Smooth muscle cell (in vitro differentiated cells): ENCODE data around the gene EIPR1. TPM values are rescaled to one million over a fixed set of nuclear protein-coding genes. Genes with fewer than 3 reads are reported as not detected.

Experiments
- DNase-seq: peaks from one replicate; lab custom pipeline; 2025; ENCODE audit not compliant: unreplicated experiment; lab: John Stamatoyannopoulos, UW
- H2AFZ ChIP-seq: fragments of 200-600 bp; sonication (generic); 2 replicates; pipeline ENCODE4 v1.6.0; 2016; ENCODE audit warnings: antibody characterized with exemption, low read depth, mild to moderate bottlenecking
- H3F3A ChIP-seq: fragments of 200-600 bp; sonication (generic); 2 replicates; pipeline ENCODE4 v1.6.0; 2017; ENCODE audit warnings: antibody characterized with exemption, low read depth
- H3K27ac ChIP-seq: fragments of 200-600 bp; sonication (generic); 2 replicates; pipeline ENCODE4 v1.5.1; 2016; ENCODE audit warnings: low read depth, mild to moderate bottlenecking
- H3K27me3 ChIP-seq: fragments of 200-600 bp; sonication (generic); 2 replicates; pipeline ENCODE4 v1.6.1; 2016; ENCODE audit warnings: low read depth, mild to moderate bottlenecking
- H3K36me3 ChIP-seq: fragments of 200-600 bp; sonication (generic); 2 replicates; pipeline ENCODE4 v1.5.1; 2016; ENCODE audit warnings: low read depth
- H3K4me1 ChIP-seq: fragments of 200-600 bp; sonication (generic); 2 replicates; pipeline ENCODE4 v1.5.1; 2016; ENCODE audit warnings: low read depth
- H3K4me2 ChIP-seq: fragments of 200-600 bp; sonication (generic); 2 replicates; pipeline ENCODE4 v1.6.0; 2016; ENCODE audit warnings: mild to moderate bottlenecking
- H3K4me3 ChIP-seq: fragments of 200-600 bp; sonication (generic); 2 replicates; pipeline ENCODE4 v1.5.1; 2016; ENCODE audit warnings: mild to moderate bottlenecking
- H3K79me2 ChIP-seq: fragments of 200-600 bp; sonication (generic); 2 replicates; pipeline ENCODE4 v1.6.0; 2016; ENCODE audit warnings: low read depth, mild to moderate bottlenecking
- H3K9ac ChIP-seq: fragments of 200-600 bp; sonication (generic); 2 replicates; pipeline ENCODE4 v1.6.0; 2016; ENCODE audit warnings: low read depth
- H3K9me3 ChIP-seq: fragments of 200-600 bp; sonication (generic); replicated peaks from 2 replicates; pipeline ENCODE4 v1.5.1; 2016; ENCODE audit warnings: low read depth
- H4K20me1 ChIP-seq: fragments of 200-600 bp; sonication (generic); 2 replicates; pipeline ENCODE4 v1.6.0; 2016; ENCODE audit warnings: low read depth
- WGBS: methylation state at CpG from one replicate; pipeline ENCODE4 v1.1.7; 2016; ENCODE audit warnings: low lambda C conversion rate; 5-methylcytosine and 5-hydroxymethylcytosine counted together
- polyA plus RNA-seq: library from polyadenylated mRNA; unstranded; fragments of >200 nt; fragmentation: Nextera tagmentation; extraction: Ambion mirVana; gene quantifications from 2 replicates; pipeline ENCODE4 v1.2.1, GENCODE V29; 2016
- total RNA-seq: library from RNA; depleted of rRNA; stranded (reverse); fragments of >200 nt; gene quantifications from 2 replicates; pipeline ENCODE4 v1.2.3, GENCODE V29; 2014
- TF ChIP-seq, protein P1 (sequence below): fragments of 200-600 bp; sonication (generic); IDR thresholded peaks from 2 replicates; pipeline ENCODE4 v1.5.1; 2017; ENCODE audit warnings: borderline replicate concordance, mild to moderate bottlenecking, antibody characterized with exemption; ENCODE audit not compliant: insufficient read depth, poor library complexity, severe bottlenecking

The EIPR1 gene
- total and polyA plus RNA-seq, 2 experiments from 2014 or later: 18.5 to 23.1 TPM

DNA sequence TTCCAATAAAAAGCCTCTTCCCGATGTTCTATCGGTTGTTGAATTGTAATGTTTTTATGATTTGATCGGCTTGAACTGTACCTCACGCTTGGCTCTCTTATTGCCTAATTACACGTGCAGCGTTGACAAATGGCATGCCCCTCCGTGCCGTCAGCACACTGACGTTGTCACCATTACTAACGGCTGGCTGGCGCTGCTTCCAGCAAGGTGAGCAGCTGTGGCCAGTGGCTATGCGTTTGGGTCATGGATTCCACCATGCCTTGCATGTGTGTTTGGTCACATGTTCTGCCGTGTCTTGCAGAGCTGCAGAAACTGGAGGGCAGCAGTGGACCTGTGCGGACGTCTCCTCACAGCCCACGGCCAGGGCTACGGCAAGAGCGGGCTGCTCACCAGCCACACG is 44.0 kb upstream of the EIPR1 start:
- no peak overlapping the region for H3K4me3 ChIP-seq
- H3K4me1 ChIP-seq: no peaks in the 10 kb centered on the region
- H3K9ac ChIP-seq: no peak overlapping the region
- no peaks in the 10 kb centered on the region for H3K79me2 ChIP-seq
- no peaks in the 10 kb centered on the region for H3F3A ChIP-seq
- H3K36me3 ChIP-seq: no peaks in the 10 kb centered on the region
- H2AFZ ChIP-seq: no peak overlapping the region
- H3K27ac ChIP-seq: no peak overlapping the region
- peaks cover 37% of the 10 kb centered on the region for H4K20me1 ChIP-seq
- TF ChIP-seq, protein P1, sequence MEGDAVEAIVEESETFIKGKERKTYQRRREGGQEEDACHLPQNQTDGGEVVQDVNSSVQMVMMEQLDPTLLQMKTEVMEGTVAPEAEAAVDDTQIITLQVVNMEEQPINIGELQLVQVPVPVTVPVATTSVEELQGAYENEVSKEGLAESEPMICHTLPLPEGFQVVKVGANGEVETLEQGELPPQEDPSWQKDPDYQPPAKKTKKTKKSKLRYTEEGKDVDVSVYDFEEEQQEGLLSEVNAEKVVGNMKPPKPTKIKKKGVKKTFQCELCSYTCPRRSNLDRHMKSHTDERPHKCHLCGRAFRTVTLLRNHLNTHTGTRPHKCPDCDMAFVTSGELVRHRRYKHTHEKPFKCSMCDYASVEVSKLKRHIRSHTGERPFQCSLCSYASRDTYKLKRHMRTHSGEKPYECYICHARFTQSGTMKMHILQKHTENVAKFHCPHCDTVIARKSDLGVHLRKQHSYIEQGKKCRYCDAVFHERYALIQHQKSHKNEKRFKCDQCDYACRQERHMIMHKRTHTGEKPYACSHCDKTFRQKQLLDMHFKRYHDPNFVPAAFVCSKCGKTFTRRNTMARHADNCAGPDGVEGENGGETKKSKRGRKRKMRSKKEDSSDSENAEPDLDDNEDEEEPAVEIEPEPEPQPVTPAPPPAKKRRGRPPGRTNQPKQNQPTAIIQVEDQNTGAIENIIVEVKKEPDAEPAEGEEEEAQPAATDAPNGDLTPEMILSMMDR: no peak
- no peak for DNase-seq
- H3K4me2 ChIP-seq: no peak overlapping the region
- H3K27me3 ChIP-seq: no peaks in the 10 kb centered on the region
- no peaks in the 10 kb centered on the region for H3K9me3 ChIP-seq
- 96% methylated on average over 19 of the region's 19 CpGs for WGBS

DNA sequence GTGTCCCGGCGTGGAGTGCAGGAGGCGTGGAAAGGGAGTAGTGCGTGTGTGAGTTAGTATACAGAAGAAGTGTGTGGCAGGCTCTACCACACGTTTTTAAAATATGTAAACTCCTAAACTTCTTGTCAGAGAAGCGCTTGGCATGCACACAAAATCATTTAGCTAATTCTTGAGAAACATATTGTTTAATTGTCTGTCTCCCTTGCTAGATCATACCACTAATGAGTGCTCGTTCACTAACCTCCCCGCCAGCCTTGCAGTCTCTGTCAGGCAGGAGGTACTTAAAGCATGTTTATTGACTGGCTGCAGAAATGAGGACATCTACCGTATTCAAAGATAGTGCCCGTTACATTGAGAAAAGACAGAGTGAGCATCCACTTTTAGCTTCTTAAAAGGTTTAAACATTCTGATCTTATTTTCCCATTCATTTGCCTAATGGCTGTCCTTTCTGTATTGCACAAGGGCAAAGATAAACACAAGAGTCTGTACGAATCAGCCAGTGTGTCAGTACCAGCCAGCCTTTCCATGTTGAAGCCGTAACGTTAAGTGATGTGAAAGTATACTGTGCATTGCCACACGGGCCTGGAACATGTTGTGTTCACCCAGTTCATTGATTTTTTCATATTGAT is 43.3 kb upstream of the EIPR1 start:
- H3K27me3 ChIP-seq: no peaks in the 10 kb centered on the region
- H3K79me2 ChIP-seq: no peaks in the 10 kb centered on the region
- no peak overlapping the region for H3K4me2 ChIP-seq
- H4K20me1 ChIP-seq: peaks cover 37% of the 10 kb centered on the region
- WGBS: 84% methylated on average over 14 of the region's 14 CpGs
- TF ChIP-seq, protein P1: no peak
- no peak overlapping the region for H3K9ac ChIP-seq
- H3F3A ChIP-seq: no peaks in the 10 kb centered on the region
- H3K4me3 ChIP-seq: no peak overlapping the region
- H3K27ac ChIP-seq: no peak overlapping the region
- DNase-seq: no peak
- no peaks in the 10 kb centered on the region for H3K9me3 ChIP-seq
- H3K4me1 ChIP-seq: no peaks in the 10 kb centered on the region
- no peaks in the 10 kb centered on the region for H3K36me3 ChIP-seq
- no peak overlapping the region for H2AFZ ChIP-seq

DNA sequence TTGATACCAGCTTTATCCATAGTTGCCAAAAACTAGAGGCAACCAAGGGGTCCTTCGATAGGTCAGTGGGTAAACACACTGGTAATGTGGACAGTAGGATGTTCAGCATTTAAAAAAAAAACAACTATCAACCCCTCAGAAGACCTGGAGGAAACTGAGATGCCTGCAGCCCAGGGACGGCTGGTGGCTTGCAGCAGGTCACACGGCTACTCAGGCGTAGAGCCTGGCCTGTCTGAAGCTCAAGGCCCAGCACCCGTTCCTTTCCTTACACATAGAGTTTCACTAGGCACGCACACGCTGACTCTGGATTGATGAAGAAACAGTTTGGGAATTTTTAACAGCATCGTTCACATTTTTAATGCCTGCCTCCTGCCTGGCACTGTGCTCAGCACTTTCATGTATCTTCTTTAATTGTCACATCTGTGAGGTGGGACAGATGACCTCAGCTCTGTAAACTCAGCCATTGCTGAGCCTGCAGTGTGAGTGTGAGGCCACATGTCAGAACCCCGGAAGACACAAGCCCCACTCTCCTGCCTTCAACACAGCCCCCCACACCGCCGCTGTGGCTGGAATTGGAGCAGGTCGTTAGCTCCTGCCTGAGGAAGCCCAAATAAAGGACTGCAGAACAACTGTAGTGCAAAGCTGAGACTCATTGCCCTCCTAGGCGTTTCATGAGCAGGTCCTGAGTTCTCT is 42.6 kb upstream of the EIPR1 start:
- no peaks in the 10 kb centered on the region for H3F3A ChIP-seq
- no peak overlapping the region for H3K4me2 ChIP-seq
- H3K27me3 ChIP-seq: no peaks in the 10 kb centered on the region
- H3K9ac ChIP-seq: no peak overlapping the region
- TF ChIP-seq, protein P1: no peak
- no peak overlapping the region for H3K4me3 ChIP-seq
- H3K9me3 ChIP-seq: no peaks in the 10 kb centered on the region
- no peak overlapping the region for H2AFZ ChIP-seq
- H3K27ac ChIP-seq: no peak overlapping the region
- WGBS: 93% methylated on average over 13 of the region's 13 CpGs
- DNase-seq: no peak
- no peaks in the 10 kb centered on the region for H3K4me1 ChIP-seq
- H4K20me1 ChIP-seq: peaks cover 37% of the 10 kb centered on the region
- no peaks in the 10 kb centered on the region for H3K36me3 ChIP-seq
- H3K79me2 ChIP-seq: no peaks in the 10 kb centered on the region
